NOMO-1 treated with DMSO at 0.1 percent for 48 hours (cell line): ENCODE data around the gene ERAL1.
"Not testable (repeated sequence)": the region's sequence is repeated elsewhere in the genome, so short reads cannot be mapped to it uniquely, and the experiment has no call there.

Source experiments
- DNase-seq: peaks from one replicate; lab custom pipeline; 2025; ENCODE audit not compliant: unreplicated experiment; lab: John Stamatoyannopoulos, UW

The ERAL1 gene

GRCh38 chr17:28849281-28849680, 5.5 kb upstream of the ERAL1 start:
- DNase-seq: no peak

GRCh38 chr17:28853295-28853694, 1.5 kb upstream of the ERAL1 start:
- DNase-seq: no peak

DNA sequence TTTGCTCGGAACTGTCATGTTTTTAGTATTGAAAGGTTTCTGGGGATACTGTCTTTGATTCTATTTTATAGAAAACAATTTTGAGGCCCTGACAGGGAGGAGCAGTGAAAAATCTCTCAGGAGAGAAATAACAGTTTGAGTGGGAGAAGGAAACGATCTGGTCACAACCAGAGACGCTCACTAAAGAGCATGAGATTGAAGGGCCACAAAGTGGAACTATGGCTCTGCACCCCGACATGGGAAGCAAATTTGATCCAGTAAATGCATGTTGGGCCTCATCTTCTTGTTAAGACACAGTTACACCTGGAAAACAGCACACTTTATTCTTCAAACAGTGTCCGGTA, 492 bp downstream of the ERAL1 start:
- DNase-seq: no peak

DNA sequence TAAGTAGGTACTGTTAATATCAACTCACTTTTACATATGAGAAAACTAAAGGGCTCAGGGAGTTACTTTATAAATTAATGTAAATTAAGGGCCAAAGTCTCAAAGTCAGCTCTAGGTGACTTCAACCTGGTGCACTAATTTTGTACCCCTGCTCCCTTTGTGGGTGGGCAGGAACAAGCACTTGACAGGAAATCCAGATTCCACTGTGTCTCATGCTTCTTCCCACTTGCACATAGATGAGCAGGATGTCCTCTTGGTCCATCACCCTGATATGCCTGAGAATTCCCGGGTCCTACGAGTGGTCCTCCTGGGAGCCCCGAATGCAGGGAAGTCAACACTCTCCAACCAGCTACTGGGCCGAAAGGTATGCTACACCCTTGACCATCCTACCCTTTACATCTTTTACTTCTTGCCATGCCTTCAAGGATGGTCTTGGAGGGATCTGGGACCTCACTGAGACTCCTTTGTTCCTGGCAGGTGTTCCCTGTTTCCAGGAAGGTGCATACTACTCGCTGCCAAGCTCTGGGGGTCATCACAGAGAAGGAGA, 1.3 kb downstream of the ERAL1 start:
- no peak for DNase-seq

DNA sequence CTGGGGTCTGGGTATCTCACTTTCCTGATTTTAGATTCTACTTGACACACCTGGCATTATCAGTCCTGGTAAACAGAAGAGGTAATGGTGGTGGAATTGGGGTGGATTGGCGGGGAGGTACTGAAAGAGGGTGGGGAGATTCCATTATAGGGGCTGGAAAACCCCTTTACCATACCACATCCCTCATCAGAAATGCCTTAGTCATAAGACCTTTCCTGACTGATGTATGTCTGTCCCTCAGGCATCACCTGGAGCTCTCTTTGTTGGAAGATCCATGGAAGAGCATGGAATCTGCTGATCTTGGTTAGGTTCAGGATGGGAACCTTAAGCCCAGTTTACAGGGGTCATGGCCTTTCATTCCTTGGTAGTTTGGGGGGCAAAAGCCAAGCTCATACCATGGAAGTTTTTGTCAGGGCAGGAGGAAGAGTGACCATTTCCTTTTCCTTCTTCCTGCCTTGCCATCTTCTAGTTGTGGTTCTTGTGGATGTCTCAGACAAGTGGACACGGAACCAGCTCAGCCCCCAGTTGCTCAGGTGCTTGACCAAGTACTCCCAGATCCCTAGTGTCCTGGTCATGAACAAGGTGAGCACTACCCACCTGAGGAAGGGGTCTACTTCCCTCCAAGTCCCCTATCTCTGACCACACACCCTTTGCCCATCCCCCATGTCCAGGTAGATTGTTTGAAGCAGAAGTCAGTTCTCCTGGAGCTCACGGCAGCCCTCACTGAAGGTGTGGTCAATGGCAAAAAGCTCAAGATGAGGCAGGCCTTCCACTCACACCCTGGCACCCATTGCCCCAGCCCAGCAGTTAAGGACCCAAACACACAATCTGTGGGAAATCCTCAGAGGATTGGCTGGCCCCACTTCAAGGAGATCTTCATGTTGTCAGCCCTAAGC, 3.3 kb downstream of the ERAL1 start:
- no peak for DNase-seq

DNA sequence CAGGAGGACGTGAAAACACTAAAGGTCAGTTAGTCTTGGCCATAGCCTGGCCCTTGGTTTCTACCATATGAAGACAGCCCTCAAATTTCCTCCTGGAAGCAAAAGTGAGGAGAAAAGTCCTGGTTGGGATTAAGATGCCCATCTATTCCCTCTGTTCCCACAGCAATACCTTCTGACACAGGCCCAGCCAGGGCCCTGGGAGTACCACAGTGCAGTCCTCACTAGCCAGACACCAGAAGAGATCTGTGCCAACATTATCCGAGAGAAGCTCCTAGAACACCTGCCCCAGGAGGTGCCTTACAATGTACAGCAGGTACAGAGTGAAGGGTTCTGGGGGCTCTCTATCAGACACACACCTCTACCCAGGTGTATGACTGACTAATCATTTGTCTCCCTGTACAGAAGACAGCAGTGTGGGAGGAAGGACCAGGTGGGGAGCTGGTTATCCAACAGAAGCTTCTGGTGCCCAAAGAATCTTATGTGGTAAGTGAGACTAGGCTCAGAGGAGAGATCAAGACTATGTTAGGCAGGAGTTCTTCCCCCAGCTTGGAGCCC, 4.1 kb downstream of the ERAL1 start:
- no peak for DNase-seq

GRCh38 chr17:28860363-28860808, 5.6 kb downstream of the ERAL1 start:
- no peak for DNase-seq

DNA sequence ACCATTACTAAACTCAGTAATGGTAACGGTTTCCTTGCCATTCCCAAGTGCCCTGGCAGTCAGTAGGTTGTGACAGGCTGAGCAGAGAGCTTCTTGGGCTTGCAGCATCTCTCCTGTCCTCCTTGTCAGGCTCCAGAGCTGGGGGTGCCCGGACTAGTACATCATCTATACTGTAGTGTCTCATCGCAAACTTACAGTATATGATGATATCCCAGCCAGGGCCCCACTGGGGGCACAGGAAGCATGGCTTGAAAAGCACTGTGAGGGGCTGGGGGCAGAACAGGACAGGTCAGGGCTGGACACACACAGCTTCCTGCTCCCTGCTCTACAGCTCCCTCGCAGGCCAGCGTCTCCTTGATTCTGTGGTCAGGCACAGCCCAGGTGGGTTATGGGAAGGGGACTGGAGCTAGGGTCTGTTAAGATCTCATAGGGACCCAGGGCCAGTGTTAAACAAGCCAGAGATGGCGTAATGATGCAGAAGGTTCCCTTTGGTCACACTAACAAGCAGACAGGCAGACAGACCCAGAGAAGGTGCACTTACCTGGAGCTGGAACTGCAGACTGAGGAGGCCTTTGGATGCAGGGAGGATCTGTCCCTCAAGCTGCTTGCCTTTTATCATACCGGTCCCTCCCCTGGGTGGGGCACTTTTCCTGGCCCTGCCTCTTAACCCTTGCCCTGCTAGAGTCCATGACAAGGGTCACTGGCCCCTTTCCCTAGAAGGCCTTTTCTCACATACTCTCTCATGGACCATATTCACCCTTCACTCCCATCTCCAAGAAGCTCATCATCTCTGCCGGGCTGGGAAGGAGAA, 6.8 kb downstream of the ERAL1 start:
- no peak for DNase-seq

- DNase-seq: no peak
Measured at GRCh38 chr17:28862561-28862960, 7.7 kb downstream of the ERAL1 start.

GRCh38 chr17:28863953-28864352, 9.1 kb downstream of the ERAL1 start:
- no peak for DNase-seq

GRCh38 chr17:28864991-28865849, 10.4 kb downstream of the ERAL1 start:
- DNase-seq: no peak

GRCh38 chr17:28865946-28866752, 11.3 kb downstream of the ERAL1 start:
- no peak for DNase-seq

DNA sequence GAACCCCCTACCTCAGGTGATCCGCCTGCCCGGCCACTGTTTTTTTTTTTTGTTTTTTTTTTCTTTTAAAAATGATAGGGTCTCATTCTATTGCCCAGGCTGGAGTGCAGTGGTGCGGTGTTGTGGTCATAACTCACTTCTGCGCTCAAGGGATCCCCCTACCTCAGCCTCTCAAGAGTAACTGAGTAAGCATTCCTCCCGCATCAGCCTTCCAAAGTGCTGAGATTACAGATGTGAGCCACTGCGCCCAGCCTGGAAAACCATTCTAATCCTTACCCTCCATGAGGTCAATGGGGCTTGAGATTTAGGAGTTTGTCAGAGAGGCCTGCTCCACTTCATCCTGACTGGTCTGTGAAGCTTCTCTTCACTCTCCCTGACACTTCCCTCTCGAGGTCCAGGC, 12.5 kb downstream of the ERAL1 start:
- no peak for DNase-seq

GRCh38 chr17:28871056-28871579, 16.3 kb downstream of the ERAL1 start:
- DNase-seq: no peak

- no peak for DNase-seq
Measured at GRCh38 chr17:28873839-28874238, 19.0 kb downstream of the ERAL1 start.

GRCh38 chr17:28874750-28875149, 19.9 kb downstream of the ERAL1 start:
- DNase-seq: no peak

DNA sequence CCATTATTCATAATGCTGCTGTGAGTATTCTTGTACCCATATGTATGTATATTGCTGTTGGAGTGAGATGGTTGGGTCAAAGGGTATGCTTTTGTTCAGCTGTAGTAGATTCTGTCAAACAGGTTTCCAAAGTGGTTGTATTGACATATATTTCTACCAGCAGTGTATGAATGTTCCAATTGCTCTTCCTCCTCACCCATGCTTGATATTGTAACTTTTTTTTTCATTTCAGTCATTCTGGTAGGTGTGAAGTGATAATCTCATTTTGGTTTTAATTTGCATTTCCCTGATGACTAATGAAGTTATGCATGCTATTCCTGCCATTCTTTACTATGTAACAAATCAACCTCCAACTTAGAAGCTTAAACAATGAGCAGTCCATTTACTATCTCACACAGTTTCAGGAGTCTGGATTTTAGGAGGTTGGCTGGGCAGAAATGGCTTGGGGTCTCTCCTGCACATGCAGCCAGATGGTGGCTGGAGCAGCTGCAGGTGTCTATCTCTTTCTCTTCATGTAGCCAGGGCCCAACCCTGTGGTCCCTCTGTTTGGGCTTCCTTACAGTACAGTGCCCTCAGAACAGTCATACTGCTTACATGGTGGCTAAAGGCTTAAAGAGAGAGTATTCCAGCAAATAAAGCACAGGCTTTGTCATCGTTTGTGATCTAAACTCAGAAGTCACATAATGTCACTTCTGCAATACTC, 21.2 kb downstream of the ERAL1 start:
- no peak for DNase-seq

DNA sequence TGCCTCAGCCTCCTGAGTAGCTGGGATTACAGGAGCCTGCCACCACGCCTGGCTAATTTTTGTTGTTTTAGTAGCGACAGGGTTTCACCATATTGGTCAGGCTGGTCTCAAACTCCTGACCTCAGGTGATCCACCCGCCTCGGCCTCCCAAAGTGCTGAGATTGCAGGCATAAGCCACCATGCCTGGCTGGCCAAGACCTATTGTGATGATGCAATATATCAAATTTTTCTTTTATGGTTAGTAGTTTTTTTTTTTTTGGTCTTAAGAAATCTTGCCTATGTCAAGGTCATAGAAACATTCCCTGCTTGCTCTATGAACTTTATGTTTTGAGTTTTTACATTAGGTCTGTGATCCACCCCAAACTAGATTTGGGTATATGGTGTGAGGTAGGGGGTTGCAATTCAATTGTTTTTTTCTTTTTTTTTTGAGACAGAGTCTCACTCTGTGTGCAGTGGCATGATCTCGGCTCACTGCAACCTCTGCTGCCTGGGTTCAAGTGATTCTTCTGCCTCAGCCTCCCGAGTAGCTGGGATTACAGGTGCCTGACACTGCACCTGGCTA, 22.4 kb downstream of the ERAL1 start:
- DNase-seq: not testable (repeated sequence)
